GM23248 (cell line): ENCODE measurements around the gene KRT36. TPM values are rescaled to one million over a fixed set of nuclear protein-coding genes. Genes with fewer than 3 reads are reported as not detected.

ENCODE experiments used
- DNase-seq: peaks from one replicate; pipeline ENCODE4 v3.0.0-alpha.2; 2015
- H2AFZ ChIP-seq: fragments of 200-600 bp; sonication (generic); 2 replicates; pipeline ENCODE4 v1.6.1; 2016; ENCODE audit warnings: antibody characterized with exemption
- H3F3A ChIP-seq: fragments of 200-600 bp; sonication (generic); 2 replicates; pipeline ENCODE4 v1.6.1; 2016; ENCODE audit warnings: mild to moderate bottlenecking, antibody characterized with exemption, mixed run types; ENCODE audit not compliant: insufficient read depth
- H3K27ac ChIP-seq: fragments of 200-600 bp; sonication (generic); 2 replicates; pipeline ENCODE4 v1.5.1; 2016; ENCODE audit warnings: mild to moderate bottlenecking
- H3K27me3 ChIP-seq: fragments of 200-600 bp; sonication (generic); replicated peaks from 2 replicates; pipeline ENCODE4 v1.6.1; 2016; ENCODE audit warnings: mild to moderate bottlenecking; ENCODE audit not compliant: insufficient read depth
- H3K36me3 ChIP-seq: fragments of 200-600 bp; sonication (generic); 2 replicates; pipeline ENCODE4 v1.6.1; 2016; ENCODE audit warnings: low read depth, mild to moderate bottlenecking
- H3K4me1 ChIP-seq: fragments of 200-600 bp; sonication (generic); 2 replicates; pipeline ENCODE4 v1.6.1; 2016; ENCODE audit warnings: mild to moderate bottlenecking; ENCODE audit not compliant: insufficient read depth
- H3K4me2 ChIP-seq: fragments of 200-600 bp; sonication (generic); one replicate; pipeline ENCODE4 v1.6.1; 2016; ENCODE audit warnings: mild to moderate bottlenecking; ENCODE audit not compliant: unreplicated experiment
- H3K4me3 ChIP-seq: fragments of 200-600 bp; sonication (generic); 2 replicates; pipeline ENCODE4 v1.5.1; 2016; ENCODE audit warnings: mild to moderate bottlenecking
- H3K79me2 ChIP-seq: fragments of 200-600 bp; sonication (generic); 2 replicates; pipeline ENCODE4 v1.6.1; 2016; ENCODE audit warnings: mild to moderate bottlenecking; ENCODE audit not compliant: insufficient read depth
- H3K9ac ChIP-seq: fragments of 200-600 bp; sonication (generic); 2 replicates; pipeline ENCODE4 v1.6.1; 2016; ENCODE audit warnings: mild to moderate bottlenecking
- H3K9me2 ChIP-seq: fragments of 200-600 bp; sonication (generic); 2 replicates; pipeline ENCODE4 v1.6.1; 2016; ENCODE audit warnings: mixed run types, mild to moderate bottlenecking, moderate library complexity; ENCODE audit not compliant: insufficient read depth
- H3K9me3 ChIP-seq: fragments of 200-600 bp; sonication (generic); one replicate; pipeline ENCODE4 v1.6.1; 2017; ENCODE audit warnings: low read depth
- H4K20me1 ChIP-seq: fragments of 200-600 bp; sonication (generic); 2 replicates; pipeline ENCODE4 v1.6.0; 2016; ENCODE audit not compliant: insufficient read depth
- EZH2 ChIP-seq: fragments of 200-600 bp; sonication (generic); IDR thresholded peaks from 2 replicates; pipeline ENCODE4 v1.6.1; 2018; ENCODE audit warnings: antibody characterized with exemption, mild to moderate bottlenecking; ENCODE audit not compliant: insufficient read depth, poor library complexity, severe bottlenecking
- EZH2phosphoT487 ChIP-seq: fragments of 200-600 bp; sonication (generic); IDR thresholded peaks from 2 replicates; pipeline ENCODE4 v1.6.1; 2018; ENCODE audit warnings: antibody characterized with exemption, moderate library complexity, mild to moderate bottlenecking, low read depth; ENCODE audit not compliant: insufficient read depth
- WGBS, 2 experiments: methylation state at CpG; one replicate each; pipeline ENCODE4 v1.1.6; 2015 to 2017; ENCODE audit warnings: low lambda C conversion rate in 2 of 2, low coverage in 1 of 2; ENCODE audit errors: missing lambda C conversion rate in 2 of 2; 5-methylcytosine and 5-hydroxymethylcytosine counted together
- in situ Hi-C: fragments of 300-500 bp; cut with MboI; formaldehyde crosslinking; loops from 2 replicates; pipeline ENCODE4 v1.15.0; 2020
- polyA plus RNA-seq: library from polyadenylated mRNA; unstranded; fragments of >200 nt; fragmentation: Nextera tagmentation; extraction: Ambion mirVana; gene quantifications from 2 replicates; pipeline ENCODE4 v1.2.1, GENCODE V29; 2016
- total RNA-seq: library from RNA; depleted of rRNA; stranded (reverse); fragments of >200 nt; shearing (Covaris generic); gene quantifications from 2 replicates; pipeline ENCODE4 v1.2.3, GENCODE V29; 2014

KRT36 gene
- total and polyA plus RNA-seq, 2 experiments from 2014 or later, result not detected

DNA sequence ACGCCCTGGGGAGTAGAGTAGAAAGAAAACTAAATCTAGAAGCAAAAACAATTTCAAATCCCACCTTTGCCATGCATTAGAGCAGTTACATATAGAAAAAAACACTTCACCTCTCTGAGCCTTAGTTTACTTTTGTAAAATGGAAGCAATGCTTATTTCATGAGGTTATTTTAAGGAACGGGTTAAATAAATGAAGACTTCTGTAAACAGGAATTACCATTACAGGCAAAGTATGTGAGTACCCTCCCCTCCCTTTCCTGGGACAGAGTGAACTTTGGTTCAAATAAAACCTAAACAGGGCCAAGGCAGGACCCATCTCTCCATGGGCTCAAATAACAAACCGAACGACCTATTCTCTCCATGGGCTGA, 33.5 kb upstream of the KRT36 start:
- Histone ChIP-seq H3K27me3 (no peaks in the 10 kb centered on the region; the same call in 1 of the 2 replicates), H4K20me1 (no peaks in the 10 kb centered on the region), H3K4me1 (peaks cover 17% of the 10 kb centered on the region), H3K9me3 (no peaks in the 10 kb centered on the region), H3F3A (0 out of 2 replicates have a peak, but pooled peaks cover 6% of the 10 kb centered on the region), H2AFZ (no peak overlapping the region), H3K4me2 (no peak overlapping the region), H3K9me2 (no peaks in the 10 kb centered on the region), H3K4me3 (no peak overlapping the region), H3K79me2 (no peaks in the 10 kb centered on the region), H3K36me3 (no peaks in the 10 kb centered on the region), H3K27ac (no peak overlapping the region), H3K9ac (no peak overlapping the region)
- in situ Hi-C loops, result no loop called here
- WGBS, 2 experiments, result 74 to 85% methylated on average over 4 of the region's 4 CpGs
- TF ChIP-seq EZH2phosphoT487 (no peak), EZH2 (no peak)
- DNase-seq, result no peak

- H3K4me1 ChIP-seq, result peaks cover 17% of the 10 kb centered on the region
- no peak overlapping the region for H3K4me3 ChIP-seq
- in situ Hi-C loops, result no loop called here
- TF ChIP-seq EZH2, result no peak
- TF ChIP-seq EZH2phosphoT487, result no peak
- H3K27ac ChIP-seq, result no peak overlapping the region
- no peak for DNase-seq
- H3K9me3 ChIP-seq, result no peaks in the 10 kb centered on the region
- H3F3A ChIP-seq, result 0 out of 2 replicates have a peak, but pooled peaks cover 6% of the 10 kb centered on the region
- no peak overlapping the region for H3K4me2 ChIP-seq
- no peaks in the 10 kb centered on the region for H3K36me3 ChIP-seq
- whole genome bisulfite sequencing, 2 experiments, result 94 to 97% methylated on average over 12 of the region's 12 CpGs
- no peaks in the 10 kb centered on the region; the same call in 1 of the 2 replicates for H3K27me3 ChIP-seq
- H2AFZ ChIP-seq, result peak overlapping the region; percentile 42; the same call in 1 of the 2 replicates
- no peaks in the 10 kb centered on the region for H3K79me2 ChIP-seq
- no peaks in the 10 kb centered on the region for H3K9me2 ChIP-seq
- H3K9ac ChIP-seq, result 0 out of 2 replicates have a peak overlapping the region, but pooled peaks have one; percentile 30
- H4K20me1 ChIP-seq, result no peaks in the 10 kb centered on the region
Observed at GRCh38 chr17:41522301-41523224, 32.9 kb upstream of the KRT36 start.

GRCh38 chr17:41521574-41522261, 32.0 kb upstream of the KRT36 start:
- Histone ChIP-seq H3K79me2 (no peaks in the 10 kb centered on the region), H3K4me3 (no peak overlapping the region), H3K9ac (0 out of 2 replicates have a peak overlapping the region, but pooled peaks have one; percentile 30), H2AFZ (peak overlapping the region; percentile 42; the same call in 1 of the 2 replicates), H3K4me1 (peaks cover 17% of the 10 kb centered on the region), H4K20me1 (no peaks in the 10 kb centered on the region), H3K9me3 (no peaks in the 10 kb centered on the region), H3K4me2 (peak overlapping the region; percentile 19), H3F3A (0 out of 2 replicates have a peak, but pooled peaks cover 6% of the 10 kb centered on the region), H3K9me2 (no peaks in the 10 kb centered on the region), H3K36me3 (no peaks in the 10 kb centered on the region), H3K27ac (no peak overlapping the region), H3K27me3 (no peaks in the 10 kb centered on the region)
- peak; percentile 87 for DNase-seq
- TF ChIP-seq EZH2 (no peak), EZH2phosphoT487 (no peak)
- 60 to 76% methylated on average over 6 of the region's 6 CpGs for WGBS, 2 experiments
- in situ Hi-C loops, result no loop called here

GRCh38 chr17:41520821-41521521, 31.3 kb upstream of the KRT36 start:
- no peaks in the 10 kb centered on the region for H4K20me1 ChIP-seq
- no peak overlapping the region for H3K9ac ChIP-seq
- peaks cover 17% of the 10 kb centered on the region for H3K4me1 ChIP-seq
- no peaks in the 10 kb centered on the region for H3K9me2 ChIP-seq
- H2AFZ ChIP-seq, result no peak overlapping the region
- 0 out of 2 replicates have a peak, but pooled peaks cover 6% of the 10 kb centered on the region for H3F3A ChIP-seq
- no peaks in the 10 kb centered on the region for H3K27me3 ChIP-seq
- DNase-seq, result no peak
- WGBS, 2 experiments, result 44 to 46% methylated on average over 10 of the region's 10 CpGs
- H3K36me3 ChIP-seq, result no peaks in the 10 kb centered on the region
- peak overlapping the region; percentile 19 for H3K4me2 ChIP-seq
- H3K4me3 ChIP-seq, result no peak overlapping the region
- TF ChIP-seq EZH2 (no peak), EZH2phosphoT487 (no peak)
- no peaks in the 10 kb centered on the region for H3K79me2 ChIP-seq
- H3K9me3 ChIP-seq, result no peaks in the 10 kb centered on the region
- H3K27ac ChIP-seq, result no peak overlapping the region
- in situ Hi-C loops, result no loop called here
